ENCODE results near the gene TNN. TPM values are rescaled to one million over a fixed set of nuclear protein-coding genes. Genes with fewer than 3 reads are reported as not detected.

Gene TNN
- total RNA-seq, 3 donors from 2014 or later, result 0.06 TPM; not detected in 2

DNA sequence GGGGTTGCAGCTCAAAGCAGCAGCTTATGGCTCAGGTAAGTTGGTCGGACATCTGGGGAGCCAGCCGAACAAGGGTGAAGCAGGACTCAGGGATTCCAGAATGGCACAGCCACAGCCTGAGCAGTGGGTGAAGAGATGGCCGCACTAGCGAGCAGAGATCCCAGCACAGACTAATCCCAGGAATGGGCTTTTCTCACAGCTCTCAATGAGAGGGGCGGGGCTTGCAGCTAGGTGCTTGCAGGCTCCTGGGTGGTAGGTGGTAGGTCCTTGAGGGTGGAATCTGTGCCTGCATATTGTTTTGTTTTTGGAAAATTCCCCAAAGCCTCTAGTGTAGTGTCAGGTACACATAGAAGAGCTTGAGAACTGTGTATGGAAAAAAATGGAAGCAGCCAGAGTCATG is 116.0 kb downstream of the TNN start:
- intact Hi-C loops (cut with DNase I, micrococcal nuclease), result no loop called here
- Histone ChIP-seq H3K4me1 (ENCODE audit: low read depth) (no peaks in the 10 kb centered on the region), H3K4me3 (no peak overlapping the region), H3K9me3 (no peaks in the 10 kb centered on the region), H3K36me3 (ENCODE audit: low read depth) (no peaks in the 10 kb centered on the region)
- ATAC-seq (no peak), DNase-seq (no peak)
- TF ChIP-seq CTCF (IDR thresholded peaks at IDR 0.05), result no peak

DNA sequence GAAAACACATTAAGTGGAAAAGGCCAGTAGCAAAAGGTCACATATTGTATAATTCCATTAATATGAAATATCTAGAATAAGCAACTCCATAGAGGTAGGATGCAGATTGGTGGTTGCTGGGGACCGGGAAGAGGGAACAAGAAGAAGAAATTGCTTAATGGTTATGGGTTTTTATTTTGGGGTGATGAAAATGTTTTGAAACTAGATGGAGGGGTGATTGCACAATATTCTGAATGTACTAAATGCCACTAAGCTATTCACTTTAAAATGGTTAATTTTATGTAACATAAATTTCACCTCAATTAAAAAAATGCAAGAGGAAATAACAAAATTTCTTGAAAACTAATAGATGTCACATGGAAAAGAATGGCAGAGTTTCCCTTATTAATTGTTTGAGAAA is 118.3 kb downstream of the TNN start:
- H3K36me3 ChIP-seq (ENCODE audit: low read depth), result no peaks in the 10 kb centered on the region
- H3K4me3 ChIP-seq, result no peak overlapping the region
- H3K4me1 ChIP-seq (ENCODE audit: low read depth), result peaks cover 2% of the 10 kb centered on the region
- intact Hi-C loops (cut with DNase I, micrococcal nuclease), result no loop called here
- DNase-seq (no peak), ATAC-seq (no peak)
- H3K9me3 ChIP-seq, result no peaks in the 10 kb centered on the region
- no peak for TF ChIP-seq CTCF (IDR thresholded peaks at IDR 0.05)

DNA sequence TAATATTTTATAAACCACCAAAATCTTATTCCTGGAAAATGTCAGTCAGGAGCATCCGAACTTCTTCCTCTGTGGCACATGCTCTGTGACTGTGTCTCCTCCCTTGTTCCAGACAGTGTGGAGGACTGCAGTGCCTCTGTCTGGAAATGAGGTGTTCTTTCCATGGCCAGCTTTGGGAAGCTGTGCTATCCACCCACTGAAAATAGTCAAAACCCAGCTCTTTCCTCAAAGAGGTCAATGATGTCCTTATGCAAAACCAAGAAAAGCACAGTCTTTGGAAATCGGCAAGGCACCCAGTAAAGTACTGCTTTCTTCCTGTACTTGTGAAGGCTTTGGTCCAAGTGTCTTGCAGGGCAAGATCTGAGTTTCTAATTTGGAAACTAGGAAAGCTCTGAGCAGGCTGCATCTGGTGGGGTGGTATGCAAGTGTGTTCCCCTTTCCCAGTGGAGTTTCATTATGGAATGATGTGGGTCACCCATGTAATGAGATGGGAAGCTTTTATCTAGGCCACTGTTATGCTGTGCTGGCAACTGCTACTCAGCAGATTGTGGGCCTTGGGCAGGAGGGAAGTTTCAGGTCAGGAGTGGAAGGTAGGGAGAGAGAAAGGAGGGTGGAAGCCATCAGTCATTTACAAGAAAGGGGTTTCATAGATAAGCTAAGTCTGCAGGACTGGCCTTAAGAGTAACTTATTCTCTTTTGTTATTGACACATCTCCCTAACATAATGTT is 119.0 kb downstream of the TNN start:
- Histone ChIP-seq H3K4me1 (ENCODE audit: low read depth) (peaks cover 7% of the 10 kb centered on the region), H3K4me3 (no peak overlapping the region), H3K36me3 (ENCODE audit: low read depth) (no peaks in the 10 kb centered on the region), H3K9me3 (no peaks in the 10 kb centered on the region)
- DNase-seq (no peak), ATAC-seq (no peak)
- TF ChIP-seq CTCF (IDR thresholded peaks at IDR 0.05), result no peak
- intact Hi-C loops (cut with DNase I, micrococcal nuclease), result no loop called here

GRCh38 chr1:175188936-175189335 is 121.3 kb downstream of the TNN start:
- Histone ChIP-seq H3K4me3 (no peak overlapping the region), H3K9me3 (no peaks in the 10 kb centered on the region), H3K36me3 (ENCODE audit: low read depth) (no peaks in the 10 kb centered on the region), H3K4me1 (ENCODE audit: low read depth) (peaks cover 11% of the 10 kb centered on the region)
- TF ChIP-seq CTCF (IDR thresholded peaks at IDR 0.05), result no peak
- ATAC-seq (peak; percentile 39), DNase-seq (peak in 1 of 3 donors; percentile 57)
- intact Hi-C loops (cut with DNase I, micrococcal nuclease), result no loop called here

DNA sequence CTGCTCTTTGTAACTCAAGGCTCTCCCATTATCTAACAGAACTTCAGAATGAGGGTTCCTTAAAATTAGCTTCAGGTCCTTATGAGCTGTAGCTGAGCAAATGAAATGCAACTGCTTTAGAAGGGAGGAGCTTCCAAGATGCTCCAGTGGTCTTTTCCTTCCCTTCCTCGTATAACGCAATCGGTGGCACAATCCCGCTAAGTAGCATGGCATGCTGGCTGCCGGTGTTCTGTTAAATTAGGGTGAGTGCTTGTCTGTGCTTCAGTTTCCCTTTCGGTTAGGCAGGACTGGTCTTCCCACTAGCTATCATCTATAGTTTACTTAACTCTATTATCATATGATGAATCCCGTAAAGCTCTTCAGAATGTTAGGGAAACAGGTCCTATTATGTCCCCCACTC is 124.0 kb downstream of the TNN start:
- peak overlapping the region; percentile 35 for H3K4me3 ChIP-seq
- H3K36me3 ChIP-seq (ENCODE audit: low read depth), result no peaks in the 10 kb centered on the region
- intact Hi-C loops (cut with DNase I, micrococcal nuclease), result no loop called here
- DNase-seq (peak in 2 of 3 donors; percentile 38 to 51), ATAC-seq (peak; percentile 46)
- no peaks in the 10 kb centered on the region for H3K9me3 ChIP-seq
- H3K4me1 ChIP-seq (ENCODE audit: low read depth), result peaks cover 12% of the 10 kb centered on the region
- TF ChIP-seq CTCF (IDR thresholded peaks at IDR 0.05), result no peak

All from mucosa of descending colon (tissue), 3 donors.